HCT116 (cell line): ENCODE data around the gene SLC22A23.

Source experiments
- EZH2phosphoT487 ChIP-seq: fragments of 200-600 bp; IDR thresholded peaks from 2 replicates; pipeline ENCODE4 v1.6.1; 2018; ENCODE audit warnings: antibody characterized with exemption, borderline replicate concordance
- POLR2A ChIP-seq: IDR thresholded peaks from 2 replicates; pipeline ENCODE4 v1.7.0; 2011; ENCODE audit warnings: borderline replicate concordance; ENCODE audit not compliant: insufficient read depth, insufficient read length; ENCODE audit errors: extremely low read depth
- SIN3A ChIP-seq: IDR thresholded peaks from 2 replicates; pipeline ENCODE4 v1.6.1; 2012; ENCODE audit warnings: low read depth
- TF ChIP-seq, protein P1 (sequence below), 3 experiments: fragments of 200-600 bp in 1 of 3; sonication (generic) in 1 of 3; IDR thresholded peaks in 2 of 3; conservative IDR thresholded peaks in 1 of 3; 2 replicates each; pipeline ENCODE4 v1.5.1; 2012 to 2017; ENCODE audit warnings: low read depth in 2 of 3, low read length in 2 of 3, antibody characterized with exemption in 1 of 3, borderline replicate concordance in 1 of 3, control low read depth in 1 of 3, mild to moderate bottlenecking in 1 of 3, mixed read lengths in 1 of 3, mixed run types in 1 of 3, moderate library complexity in 1 of 3; ENCODE audit not compliant: insufficient read depth in 1 of 3

DNA sequence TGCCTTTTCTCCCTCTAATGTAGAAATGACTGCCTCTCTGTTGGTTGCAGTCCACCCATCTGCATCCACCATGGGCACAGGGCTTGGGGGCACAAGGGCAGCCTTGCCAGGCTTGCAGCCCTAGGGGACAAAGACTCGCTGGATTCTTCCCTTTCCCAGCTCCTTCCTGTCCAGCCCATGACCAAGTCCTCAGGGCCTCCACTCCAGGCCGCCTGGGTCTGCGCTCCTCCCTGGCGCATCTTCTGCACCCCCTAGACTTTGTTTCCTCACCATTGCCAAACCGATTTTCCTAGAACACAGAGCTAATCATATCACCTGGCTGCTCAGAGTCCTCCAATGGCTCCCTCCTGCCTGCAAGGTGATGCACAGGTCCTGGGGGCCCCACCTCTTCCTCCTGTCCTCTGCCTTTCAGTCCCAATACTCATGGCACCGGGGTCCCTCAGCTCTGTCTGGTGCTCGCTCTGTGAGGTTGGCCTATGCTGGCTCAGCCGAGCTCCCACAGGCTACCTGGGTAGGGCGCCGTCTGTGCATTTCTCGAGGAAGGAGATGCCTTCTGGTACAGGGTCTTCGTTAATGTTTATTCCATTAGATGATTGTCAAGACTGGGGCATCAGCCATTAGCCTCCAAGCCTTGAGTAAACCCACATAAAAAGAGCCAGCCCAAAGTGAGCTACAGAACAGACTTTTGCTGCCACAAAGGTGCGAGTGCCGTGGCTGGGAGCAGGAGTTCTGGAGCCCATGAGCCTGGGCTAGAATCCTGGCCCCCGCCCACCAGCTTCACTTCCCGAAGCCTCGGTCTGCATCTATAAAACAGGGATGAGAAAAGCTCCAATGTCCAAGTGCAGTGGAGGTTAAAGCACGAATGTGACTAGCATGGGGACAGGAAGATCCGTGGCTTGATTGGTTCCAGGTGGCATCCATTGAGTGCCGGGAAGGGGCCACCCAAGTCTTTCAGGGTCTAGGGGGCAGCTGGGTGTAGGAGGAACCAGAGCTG, 180.4 kb downstream of the SLC22A23 start:
- TF ChIP-seq POLR2A (no peak), EZH2phosphoT487 (no peak), SIN3A (no peak)
- TF ChIP-seq, protein P1, sequence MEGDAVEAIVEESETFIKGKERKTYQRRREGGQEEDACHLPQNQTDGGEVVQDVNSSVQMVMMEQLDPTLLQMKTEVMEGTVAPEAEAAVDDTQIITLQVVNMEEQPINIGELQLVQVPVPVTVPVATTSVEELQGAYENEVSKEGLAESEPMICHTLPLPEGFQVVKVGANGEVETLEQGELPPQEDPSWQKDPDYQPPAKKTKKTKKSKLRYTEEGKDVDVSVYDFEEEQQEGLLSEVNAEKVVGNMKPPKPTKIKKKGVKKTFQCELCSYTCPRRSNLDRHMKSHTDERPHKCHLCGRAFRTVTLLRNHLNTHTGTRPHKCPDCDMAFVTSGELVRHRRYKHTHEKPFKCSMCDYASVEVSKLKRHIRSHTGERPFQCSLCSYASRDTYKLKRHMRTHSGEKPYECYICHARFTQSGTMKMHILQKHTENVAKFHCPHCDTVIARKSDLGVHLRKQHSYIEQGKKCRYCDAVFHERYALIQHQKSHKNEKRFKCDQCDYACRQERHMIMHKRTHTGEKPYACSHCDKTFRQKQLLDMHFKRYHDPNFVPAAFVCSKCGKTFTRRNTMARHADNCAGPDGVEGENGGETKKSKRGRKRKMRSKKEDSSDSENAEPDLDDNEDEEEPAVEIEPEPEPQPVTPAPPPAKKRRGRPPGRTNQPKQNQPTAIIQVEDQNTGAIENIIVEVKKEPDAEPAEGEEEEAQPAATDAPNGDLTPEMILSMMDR (IDR thresholded peaks at IDR 0.05 in 2 of 3, conservative IDR thresholded peaks at IDR 0.05 in 1 of 3; ENCODE audit: borderline replicate concordance in 1 of 3, insufficient read depth in 1 of 3, low read depth in 2 of 3, low read length in 2 of 3): no peak
